GM12878 (cell line): ENCODE measurements around the gene PDGFD. TPM values are rescaled to one million over a fixed set of nuclear protein-coding genes. Genes with fewer than 3 reads are reported as not detected.

Experiments
- ATAC-seq: fragments of 200-7000 bp; cut with Tn5 transposase; 3 replicates; pipeline ENCODE4 v1.9.1; 2020; ENCODE audit warnings: mild to moderate bottlenecking, moderate library complexity
- BruUV-seq: library from RNA; stranded (reverse); fragments of 400-500 nt; replicated peaks from 2 replicates; lab custom pipeline; 2021; lab: Mats Ljungman, UMichigan
- CTCF ChIA-PET: fragments of 300-600 bp; sonication (Branson Sonifier 250); formaldehyde crosslinking; extraction: SDS; loops from one replicate; lab custom pipeline; 2021; ENCODE audit warnings: inconsistent platforms; lab: Yijun Ruan, JAX
- POLR2A ChIA-PET: fragments of 350-600 bp; formaldehyde crosslinking; extraction: SDS; loops from one replicate; lab custom pipeline; 2021; ENCODE audit warnings: inconsistent platforms; lab: Charles Lee
- RAD21 ChIA-PET: fragments of 300-600 bp; sonication (Branson Sonifier 250); formaldehyde crosslinking; loops from one replicate; lab custom pipeline; 2023; ENCODE audit warnings: antibody characterized with exemption; ENCODE audit not compliant: unreplicated experiment; lab: Charles Lee
- SMC1A ChIA-PET: fragments of 300-600 bp; sonication (Branson Sonifier 250); formaldehyde crosslinking; loops from one replicate; lab custom pipeline; 2023; ENCODE audit not compliant: unreplicated experiment, uncharacterized antibody; lab: Charles Lee
- DNase-seq: peaks from one replicate; pipeline ENCODE4 v3.0.0-alpha.2; 2011; ENCODE audit warnings: low read depth, low spot score
- FAIRE-seq: peaks from 3 replicates; lab custom pipeline; 2011; peaks lifted over from hg19 to GRCh38; lab: Jason Lieb, UNC
- H2AFZ ChIP-seq: 2 replicates; pipeline ENCODE4 v1.6.0; 2011; ENCODE audit warnings: low read depth, low read length, control low read depth; ENCODE audit not compliant: control insufficient read depth
- H3K27ac ChIP-seq: 2 replicates; pipeline ENCODE4 v1.5.1; 2011; ENCODE audit warnings: control low read depth; ENCODE audit not compliant: control insufficient read depth, insufficient read depth
- H3K27me3 ChIP-seq, 2 experiments: replicated peaks in 1 of 2; 2 replicates each; pipeline versions ENCODE4 v1.6.0 to v1.6.1; 2011; ENCODE audit warnings: low read length in 1 of 2; ENCODE audit not compliant: control insufficient read depth in 2 of 2, insufficient read depth in 2 of 2
- H3K36me3 ChIP-seq, 2 experiments: 2 replicates each; pipeline ENCODE4 v1.5.1; 2011; ENCODE audit warnings: low read length in 1 of 2; ENCODE audit not compliant: control insufficient read depth in 2 of 2, insufficient read depth in 2 of 2
- H3K4me1 ChIP-seq: 2 replicates; pipeline ENCODE4 v1.6.1; 2011; ENCODE audit warnings: mild to moderate bottlenecking, low read length, moderate library complexity, mixed read lengths; ENCODE audit not compliant: control insufficient read depth, insufficient read depth
- H3K4me2 ChIP-seq: 2 replicates; pipeline ENCODE4 v1.6.0; 2011; ENCODE audit warnings: control low read depth; ENCODE audit not compliant: control insufficient read depth, insufficient read depth
- H3K4me3 ChIP-seq: fragments of 200-600 bp; sonication (generic); 2 replicates; pipeline ENCODE4 v1.5.1; 2016
- H3K79me2 ChIP-seq: 2 replicates; pipeline ENCODE4 v1.6.0; 2011; ENCODE audit warnings: low read length; ENCODE audit not compliant: control insufficient read depth, insufficient read depth
- H3K9ac ChIP-seq: 2 replicates; pipeline ENCODE4 v1.8.0; 2011; ENCODE audit warnings: low read length, control low read depth, mixed read lengths; ENCODE audit not compliant: control insufficient read depth, insufficient read depth
- H3K9me3 ChIP-seq: replicated peaks from 3 replicates; pipeline ENCODE4 v1.5.1; 2011; ENCODE audit warnings: mild to moderate bottlenecking, low read length; ENCODE audit not compliant: control insufficient read depth, insufficient read depth
- H4K20me1 ChIP-seq: 2 replicates; pipeline ENCODE4 v1.6.0; 2011; ENCODE audit not compliant: control insufficient read depth, insufficient read depth
- NFYA ChIP-seq: IDR thresholded peaks from 2 replicates; pipeline ENCODE4 v1.6.1; 2011; ENCODE audit warnings: low read depth, mild to moderate bottlenecking, low read length, improper control_type of control experiment, borderline replicate concordance
- PML ChIP-seq: IDR thresholded peaks from 2 replicates; pipeline ENCODE4 v1.6.1; 2012; ENCODE audit warnings: low read length, inconsistent platforms
- SPI1 ChIP-seq: IDR thresholded peaks from 2 replicates; pipeline ENCODE4 v1.6.1; 2011; ENCODE audit warnings: low read depth, mild to moderate bottlenecking, low read length, moderate library complexity, borderline replicate concordance; ENCODE audit not compliant: insufficient read depth
- ZNF207 ChIP-seq: fragments of 450-650 bp; IDR thresholded peaks from 2 replicates; pipeline ENCODE4 v1.6.1; 2014; ENCODE audit warnings: antibody characterized with exemption, mild to moderate bottlenecking, borderline replicate concordance
- WGBS: methylation state at CpG from one replicate; pipeline ENCODE4 v1.1.6; 2016; ENCODE audit warnings: low lambda C conversion rate; ENCODE audit not compliant: insufficient replicate concordance, insufficient coverage; ENCODE audit errors: missing lambda C conversion rate; 5-methylcytosine and 5-hydroxymethylcytosine counted together
- in situ Hi-C: fragments of 300-500 bp; cut with MboI; formaldehyde crosslinking; loops from 9 replicates; pipeline ENCODE4 v1.14.3; 2018; ENCODE audit warnings: mixed read lengths
- intact Hi-C: fragments of 100-400 bp; cut with micrococcal nuclease; formaldehyde crosslinking; loops from one replicate; pipeline ENCODE4 v1.14.2; 2022; ENCODE audit not compliant: unreplicated experiment
- polyA plus RNA-seq, 11 experiments: library from polyadenylated mRNA; depleted of rRNA in 4 of 11; unstranded in 6 of 11; stranded (reverse) in 5 of 11; fragments of >200 nt; fragmentation: Nextera tagmentation in 4 of 11; fragmentation: Illumina TruSeq in 1 of 11; extraction: Ambion mirVana in 4 of 11; extraction: Trizol in 1 of 11; gene quantifications; 1 replicate in 1 of 11; 2 replicates in 10 of 11; pipeline versions ENCODE4 v1.2.1 to v1.2.3, GENCODE V29; 2011 to 2016; ENCODE audit warnings: inconsistent platforms in 2 of 11, missing spikeins in 2 of 11, low read depth in 1 of 11
- total RNA-seq, 4 experiments: library from RNA; depleted of rRNA in 3 of 4; stranded (reverse); fragments of >200 nt in 3 of 4; fragmentation: Illumina TruSeq in 1 of 4; extraction: Trizol in 1 of 4; gene quantifications; 2 replicates each; pipeline versions ENCODE4 v1.2.1 to v1.2.3, GENCODE V29; 2013 to 2021
- TF ChIP-seq, protein P1 (sequence below): fragments of 450-650 bp; IDR thresholded peaks from 2 replicates; pipeline ENCODE4 v1.6.1; 2017; ENCODE audit warnings: borderline replicate concordance

The PDGFD gene
- total and polyA plus RNA-seq, 10 of the 15 experiments (the other 5 are each of a cell fraction or from before 2014, with no cell fraction given), result 0.05 to 0.13 TPM; not detected in 8

DNA sequence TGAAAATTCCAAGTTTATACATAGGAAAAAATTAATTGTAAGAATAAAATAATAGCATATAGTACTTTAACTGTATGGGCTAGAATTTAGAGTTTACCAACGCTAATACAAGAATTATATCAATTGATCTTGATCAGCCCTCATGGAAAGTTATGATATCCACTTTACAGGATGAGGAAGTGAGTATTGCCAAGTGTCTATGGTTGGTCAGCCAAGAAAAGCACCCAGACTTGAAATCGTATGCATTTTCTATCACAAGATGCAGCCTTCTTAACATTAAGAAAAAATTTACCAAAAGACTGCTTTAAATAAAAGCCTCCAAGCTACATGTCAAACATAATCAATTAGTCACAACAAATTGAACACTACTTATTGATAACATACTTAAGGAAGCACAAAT, 74.5 kb downstream of the PDGFD start:
- H3K9me3 ChIP-seq, result no peaks in the 10 kb centered on the region
- intact Hi-C loops, result no loop called here
- no TSS peak for BruUV-seq
- TF ChIP-seq SPI1, result peak; percentile 35; the same call in 1 of the 2 replicates
- no peak for TF ChIP-seq PML
- TF ChIP-seq, all 136 proteins: peak for 1
- ATAC-seq, result no peak
- ChIA-PET SMC1A (no interaction called here), POLR2A (no interaction called here), CTCF (no interaction called here), RAD21 (no interaction called here)
- Histone ChIP-seq H4K20me1 (no peaks in the 10 kb centered on the region), H3K27ac (no peak overlapping the region), H3K4me1 (no peaks in the 10 kb centered on the region), H3K4me2 (no peak overlapping the region), H3K27me3 (no peaks in the 10 kb centered on the region), H3K9ac (no peak overlapping the region), H3K36me3 (no peaks in the 10 kb centered on the region), H3K4me3 (no peak overlapping the region), H3K79me2 (no peaks in the 10 kb centered on the region), H2AFZ (no peak overlapping the region)
- no peak for FAIRE-seq
- WGBS, result 3% methylated on average over 2 of the region's 2 CpGs
- no peak for DNase-seq
- in situ Hi-C loops, result no loop called here

DNA sequence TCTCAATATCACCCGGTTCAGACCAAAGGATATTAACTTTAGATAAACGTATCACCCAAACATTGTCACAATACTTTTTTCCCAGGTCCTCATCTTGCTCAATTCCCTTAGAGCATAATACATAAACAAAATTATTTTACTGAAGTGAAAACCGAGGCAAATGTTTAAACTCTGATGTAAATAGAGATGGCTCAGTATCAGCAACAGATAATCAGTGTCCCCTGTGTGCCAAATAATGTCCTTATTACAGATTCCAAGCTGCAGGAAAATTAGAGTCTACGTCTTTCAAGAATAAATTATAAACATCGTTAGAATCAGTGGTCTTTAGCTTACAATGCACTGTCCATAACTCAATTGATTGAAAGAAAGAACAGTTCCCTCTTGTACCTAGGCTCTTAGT, 77.3 kb downstream of the PDGFD start:
- no peak for ATAC-seq
- intact Hi-C loops, result no loop called here
- no peak for FAIRE-seq

More for the DNA sequence above, 77.3 kb downstream of the PDGFD start:
- CTCF ChIA-PET, result no interaction called here
- Histone ChIP-seq H3K9ac (no peak overlapping the region), H3K36me3 (no peaks in the 10 kb centered on the region), H3K27me3 (no peaks in the 10 kb centered on the region), H3K79me2 (no peaks in the 10 kb centered on the region), H4K20me1 (no peaks in the 10 kb centered on the region), H3K4me2 (no peak overlapping the region), H3K9me3 (no peaks in the 10 kb centered on the region), H3K4me3 (no peak overlapping the region), H3K27ac (no peak overlapping the region), H3K4me1 (no peaks in the 10 kb centered on the region), H2AFZ (no peak overlapping the region)
- no peak for DNase-seq
- in situ Hi-C loops, result no loop called here
- no TSS peak for BruUV-seq
- RAD21 ChIA-PET, result no interaction called here
- SMC1A ChIA-PET, result interaction anchor here (0.8 kb wide), 1 partner anchor 306 kb away, joined by 3 read pairs; no protein-coding TSS in a partner anchor
- no peak for TF ChIP-seq NFYA
- TF ChIP-seq, protein P1, sequence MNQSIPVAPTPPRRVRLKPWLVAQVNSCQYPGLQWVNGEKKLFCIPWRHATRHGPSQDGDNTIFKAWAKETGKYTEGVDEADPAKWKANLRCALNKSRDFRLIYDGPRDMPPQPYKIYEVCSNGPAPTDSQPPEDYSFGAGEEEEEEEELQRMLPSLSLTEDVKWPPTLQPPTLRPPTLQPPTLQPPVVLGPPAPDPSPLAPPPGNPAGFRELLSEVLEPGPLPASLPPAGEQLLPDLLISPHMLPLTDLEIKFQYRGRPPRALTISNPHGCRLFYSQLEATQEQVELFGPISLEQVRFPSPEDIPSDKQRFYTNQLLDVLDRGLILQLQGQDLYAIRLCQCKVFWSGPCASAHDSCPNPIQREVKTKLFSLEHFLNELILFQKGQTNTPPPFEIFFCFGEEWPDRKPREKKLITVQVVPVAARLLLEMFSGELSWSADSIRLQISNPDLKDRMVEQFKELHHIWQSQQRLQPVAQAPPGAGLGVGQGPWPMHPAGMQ, result no peak
- no peak for TF ChIP-seq ZNF207
- POLR2A ChIA-PET, result no interaction called here
- 24% methylated on average over 5 of the region's 5 CpGs for WGBS
